ENCODE data around the gene DDX42. TPM values are rescaled to one million over a fixed set of nuclear protein-coding genes. Genes with fewer than 3 reads are reported as not detected.

Gene DDX42
- 28.1 and 52.8 TPM in 2 replicates for total RNA-seq (2014; rRNA removed; shearing (Covaris generic))

GRCh38 chr17:63774141-63774968, at the start of gene DDX42:
TSS of gene DDX42 (plus strand) at chr17:63774170. CDS start at chr17:63787050, 12,880 bp downstream.
- in situ Hi-C loops (cut with HindIII; ENCODE audit: low sequenced_read_pairs), result no loop called here

GRCh38 chr17:63735691-63736090, 38.3 kb upstream of the DDX42 start:
- DNase-seq (ENCODE audit: low spot score), result no peak
- in situ Hi-C loops (cut with HindIII; ENCODE audit: low sequenced_read_pairs), result no loop called here

More at GRCh38 chr17:63774141-63774968, at the start of gene DDX42:
- DNase-seq (ENCODE audit: low spot score), result peak; percentile 26

- in situ Hi-C loops (cut with HindIII; ENCODE audit: low sequenced_read_pairs), result no loop called here
- peak; percentile 34 for DNase-seq (ENCODE audit: low spot score)
Observed at GRCh38 chr17:63740464-63741142, 33.4 kb upstream of the DDX42 start.

- DNase-seq (ENCODE audit: low spot score), result no peak
Observed at GRCh38 chr17:63741143-63741407, 32.9 kb upstream of the DDX42 start.

GRCh38 chr17:63741408-63742173, 32.4 kb upstream of the DDX42 start, which contains the start of gene STRADA:
TSS of gene STRADA (minus strand) at chr17:63741799. CDS start at chr17:63728369, 13,430 bp downstream.
- peak; percentile 99 for DNase-seq (ENCODE audit: low spot score)
- in situ Hi-C loops (cut with HindIII; ENCODE audit: low sequenced_read_pairs), result no loop called here

More at GRCh38 chr17:63741143-63741407, 32.9 kb upstream of the DDX42 start:
- in situ Hi-C loops (cut with HindIII; ENCODE audit: low sequenced_read_pairs), result no loop called here

GRCh38 chr17:63751806-63752205, 22.2 kb upstream of the DDX42 start:
- DNase-seq (ENCODE audit: low spot score), result no peak
- in situ Hi-C loops (cut with HindIII; ENCODE audit: low sequenced_read_pairs), result no loop called here

- in situ Hi-C loops (cut with HindIII; ENCODE audit: low sequenced_read_pairs), result no loop called here
- no peak for DNase-seq (ENCODE audit: low spot score)
Observed at GRCh38 chr17:63752707-63753106, 21.3 kb upstream of the DDX42 start.

GRCh38 chr17:63753215-63753614, 20.8 kb upstream of the DDX42 start:
- DNase-seq (ENCODE audit: low spot score), result no peak
- in situ Hi-C loops (cut with HindIII; ENCODE audit: low sequenced_read_pairs), result no loop called here

GRCh38 chr17:63754046-63754445, 19.9 kb upstream of the DDX42 start:
- no peak for DNase-seq (ENCODE audit: low spot score)
- in situ Hi-C loops (cut with HindIII; ENCODE audit: low sequenced_read_pairs), result no loop called here

- DNase-seq (ENCODE audit: low spot score), result no peak
- in situ Hi-C loops (cut with HindIII; ENCODE audit: low sequenced_read_pairs), result no loop called here
Observed at GRCh38 chr17:63758428-63758827, 15.5 kb upstream of the DDX42 start.

- DNase-seq (ENCODE audit: low spot score), result no peak
- in situ Hi-C loops (cut with HindIII; ENCODE audit: low sequenced_read_pairs), result no loop called here
Observed at GRCh38 chr17:63760771-63761539, 13.0 kb upstream of the DDX42 start.

GRCh38 chr17:63762161-63763078, 11.6 kb upstream of the DDX42 start:
- DNase-seq (ENCODE audit: low spot score), result no peak
- in situ Hi-C loops (cut with HindIII; ENCODE audit: low sequenced_read_pairs), result no loop called here

GRCh38 chr17:63764716-63765115, 9.3 kb upstream of the DDX42 start:
- in situ Hi-C loops (cut with HindIII; ENCODE audit: low sequenced_read_pairs), result no loop called here
- no peak for DNase-seq (ENCODE audit: low spot score)

GRCh38 chr17:63766754-63767153, 7.2 kb upstream of the DDX42 start:
- no peak for DNase-seq (ENCODE audit: low spot score)
- in situ Hi-C loops (cut with HindIII; ENCODE audit: low sequenced_read_pairs), result no loop called here

GRCh38 chr17:63768433-63768832, 5.5 kb upstream of the DDX42 start:
- no peak for DNase-seq (ENCODE audit: low spot score)
- in situ Hi-C loops (cut with HindIII; ENCODE audit: low sequenced_read_pairs), result no loop called here

- in situ Hi-C loops (cut with HindIII; ENCODE audit: low sequenced_read_pairs), result no loop called here
- DNase-seq (ENCODE audit: low spot score), result peak; percentile 30
Observed at GRCh38 chr17:63772801-63773271, 1.1 kb upstream of the DDX42 start.

- in situ Hi-C loops (cut with HindIII; ENCODE audit: low sequenced_read_pairs), result no loop called here
- peak; percentile 100 for DNase-seq (ENCODE audit: low spot score)
Observed at GRCh38 chr17:63773272-63774140, 464 bp upstream of the DDX42 start, which contains the start of gene CCDC47. TSS of gene CCDC47 (minus strand) at chr17:63773597. CDS start at chr17:63766175, 7,422 bp downstream.

All from G401 (cell line).